Fibroblast of skin of abdomen (primary cell): ENCODE data around the gene A1CF. TPM values are rescaled to one million over a fixed set of nuclear protein-coding genes. Genes with fewer than 3 reads are reported as not detected.
"Not testable (repeated sequence)": the region's sequence is repeated elsewhere in the genome, so short reads cannot be mapped to it uniquely, and the experiment has no call there.

ENCODE experiments used
- DNase-seq: peaks from one replicate; pipeline ENCODE4 v3.0.0-alpha.2; 2013
- polyA plus RNA-seq, 2 experiments: library from polyadenylated mRNA; unstranded; fragments of 120-200 nt; gene quantifications; one replicate each; pipeline ENCODE4 v1.2.1, GENCODE V29; 2013; ENCODE audit not compliant: insufficient read length in 2 of 2

Gene A1CF, protein sequence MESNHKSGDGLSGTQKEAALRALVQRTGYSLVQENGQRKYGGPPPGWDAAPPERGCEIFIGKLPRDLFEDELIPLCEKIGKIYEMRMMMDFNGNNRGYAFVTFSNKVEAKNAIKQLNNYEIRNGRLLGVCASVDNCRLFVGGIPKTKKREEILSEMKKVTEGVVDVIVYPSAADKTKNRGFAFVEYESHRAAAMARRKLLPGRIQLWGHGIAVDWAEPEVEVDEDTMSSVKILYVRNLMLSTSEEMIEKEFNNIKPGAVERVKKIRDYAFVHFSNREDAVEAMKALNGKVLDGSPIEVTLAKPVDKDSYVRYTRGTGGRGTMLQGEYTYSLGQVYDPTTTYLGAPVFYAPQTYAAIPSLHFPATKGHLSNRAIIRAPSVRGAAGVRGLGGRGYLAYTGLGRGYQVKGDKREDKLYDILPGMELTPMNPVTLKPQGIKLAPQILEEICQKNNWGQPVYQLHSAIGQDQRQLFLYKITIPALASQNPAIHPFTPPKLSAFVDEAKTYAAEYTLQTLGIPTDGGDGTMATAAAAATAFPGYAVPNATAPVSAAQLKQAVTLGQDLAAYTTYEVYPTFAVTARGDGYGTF
- polyA plus RNA-seq (2013, experiment 1 of 2; ENCODE audit: insufficient read length) = not detected
- polyA plus RNA-seq (2013, experiment 2 of 2; ENCODE audit: insufficient read length) = not detected

DNA sequence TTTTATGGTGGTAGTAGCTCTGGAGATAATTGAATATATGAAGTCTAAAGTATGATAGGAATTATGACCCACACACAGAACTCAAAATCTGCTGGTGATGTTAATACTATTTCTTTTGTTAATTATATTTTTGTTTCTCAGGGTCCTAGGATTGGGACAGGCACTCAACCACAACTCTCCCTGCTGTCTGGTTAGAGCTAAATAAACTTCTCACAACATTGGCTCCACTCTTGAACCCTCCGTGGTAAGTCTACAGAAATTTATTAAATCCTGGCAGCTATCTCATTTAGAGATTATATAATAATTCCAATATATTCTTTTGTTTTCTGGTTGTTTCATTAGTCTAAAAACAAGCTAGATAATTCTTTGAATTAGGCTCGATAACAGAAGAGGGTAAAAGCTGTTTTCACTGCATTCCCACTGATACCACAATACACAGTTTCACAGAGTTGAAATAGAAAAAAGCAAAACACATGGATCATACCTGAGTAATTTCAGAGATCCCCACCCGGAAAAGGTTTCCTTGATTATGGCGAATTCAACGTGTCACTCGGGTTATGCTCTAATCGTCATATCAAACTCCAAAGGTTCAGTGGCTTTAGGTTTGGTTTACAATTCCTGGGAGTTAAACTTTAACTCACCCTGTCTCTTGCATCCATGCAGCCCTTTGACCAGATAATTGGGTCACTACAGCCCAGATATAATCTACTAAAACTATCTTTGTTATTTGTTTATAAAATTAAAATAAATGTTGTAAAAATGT, at the start of gene A1CF:
Gene A1CF, minus strand, starts transcription at position 531 of the 763 bp plus-strand sequence. CDS start 25,687 bp downstream, outside the sequence.
- no peak for DNase-seq

DNA sequence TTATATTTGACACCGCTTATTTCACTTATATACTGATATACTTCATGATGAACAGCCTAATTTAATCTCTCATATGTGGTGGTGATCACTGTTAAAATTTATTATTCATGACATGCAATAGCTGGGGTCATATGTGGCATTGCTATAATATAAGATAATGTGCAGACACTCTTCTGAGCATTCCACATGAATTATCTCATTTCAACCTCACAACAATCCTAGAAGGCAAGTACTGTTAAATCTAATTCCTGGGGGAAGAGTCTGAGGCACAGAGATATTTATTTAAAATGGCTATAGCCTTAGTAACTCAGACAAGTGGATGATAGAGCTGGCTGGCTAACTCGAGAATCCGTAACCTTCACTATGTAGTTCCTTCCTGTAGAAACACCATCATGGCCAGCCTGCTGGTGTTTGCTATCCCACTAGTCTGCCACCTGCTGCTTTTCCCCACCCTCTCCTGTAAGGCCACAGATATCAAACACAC, 46.6 kb upstream of the A1CF start:
- DNase-seq = peak; percentile 41

DNA sequence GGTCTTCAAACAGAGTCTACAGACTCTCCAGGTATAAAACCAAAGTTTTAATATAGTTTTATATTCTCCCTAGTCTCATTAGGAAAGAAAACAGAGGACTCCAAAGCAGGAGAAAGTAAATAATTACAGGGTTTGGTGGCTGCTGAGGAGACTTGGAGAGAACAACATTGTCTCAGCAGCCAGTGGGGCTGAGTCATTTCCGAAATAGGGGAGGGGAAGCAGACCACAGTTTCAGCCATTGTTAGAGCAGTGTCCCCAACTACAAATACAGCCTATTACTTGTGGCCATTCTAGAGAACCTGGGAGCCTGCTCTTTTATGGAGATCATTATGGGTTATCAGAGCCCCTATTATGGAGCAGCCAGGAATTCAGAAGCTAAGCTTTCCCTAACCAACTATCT, 44.2 kb upstream of the A1CF start:
- DNase-seq = no peak

DNA sequence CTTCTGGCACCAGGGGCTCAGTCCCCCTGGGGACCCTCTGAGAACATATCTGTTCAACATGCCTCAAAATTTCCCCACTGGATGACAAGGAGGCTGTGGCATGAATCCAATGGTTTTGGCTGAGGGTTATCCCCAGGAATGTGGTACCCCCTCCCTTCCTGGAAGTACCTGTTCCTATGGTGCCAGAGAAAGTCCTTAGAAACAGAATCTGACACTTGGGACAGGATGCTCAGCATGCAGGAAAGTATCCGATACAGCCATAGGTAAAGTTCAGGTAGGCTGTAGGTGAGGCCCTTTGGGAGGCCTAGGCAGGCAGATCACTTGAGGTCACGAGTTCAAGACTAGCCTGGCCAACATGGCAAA, 42.7 kb upstream of the A1CF start:
- DNase-seq = no peak

DNA sequence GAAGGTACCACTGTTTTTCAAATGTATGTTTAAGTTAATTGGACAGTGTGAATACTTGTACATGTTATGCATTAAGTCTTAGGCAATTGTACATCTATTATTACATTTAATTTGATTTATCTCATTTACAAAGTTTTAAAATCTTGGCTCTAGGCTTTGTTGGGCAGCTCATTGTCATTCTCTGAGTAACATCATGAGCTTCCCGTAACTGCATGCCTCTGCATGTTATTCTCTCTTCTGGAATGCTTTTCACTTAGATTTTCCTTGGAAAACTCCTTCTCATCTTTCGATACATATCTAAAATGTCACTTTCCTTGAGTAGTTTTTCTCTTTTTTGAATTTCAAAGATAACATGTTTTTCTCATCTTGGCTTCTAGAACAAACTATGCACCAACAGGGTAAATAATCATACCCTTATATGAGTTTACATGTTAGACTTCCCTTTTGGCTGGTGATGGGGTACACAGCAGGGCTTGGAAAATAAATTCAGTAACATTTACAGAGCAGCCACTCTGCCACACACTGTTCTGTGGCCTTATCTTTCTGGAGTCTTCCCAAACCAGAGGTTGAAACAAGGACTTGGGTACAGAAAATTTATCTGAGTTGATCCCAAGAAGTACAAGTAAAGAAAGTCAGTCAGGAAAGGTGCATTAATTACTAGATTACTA, 42.2 kb upstream of the A1CF start:
- DNase-seq = no peak

DNA sequence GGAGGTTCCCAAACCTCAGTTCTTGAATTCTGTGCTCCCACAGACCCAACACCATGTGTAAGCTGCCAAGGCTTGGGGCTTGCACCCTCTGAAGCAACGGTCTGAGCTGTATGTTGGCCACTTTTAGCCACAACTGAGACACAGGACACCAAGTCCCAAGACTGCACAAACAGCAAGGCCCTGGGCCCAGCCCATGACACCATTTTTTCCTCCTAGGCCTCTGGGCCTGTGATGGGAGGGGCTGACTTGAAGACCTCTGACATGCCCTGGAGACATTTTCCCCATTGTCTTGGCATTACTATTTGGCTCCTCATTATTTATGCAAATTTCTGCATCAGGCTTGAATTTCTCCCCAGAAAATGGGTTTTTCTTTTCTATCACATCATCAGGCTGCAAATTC, 38.0 kb upstream of the A1CF start:
- DNase-seq = not testable (repeated sequence)

DNA sequence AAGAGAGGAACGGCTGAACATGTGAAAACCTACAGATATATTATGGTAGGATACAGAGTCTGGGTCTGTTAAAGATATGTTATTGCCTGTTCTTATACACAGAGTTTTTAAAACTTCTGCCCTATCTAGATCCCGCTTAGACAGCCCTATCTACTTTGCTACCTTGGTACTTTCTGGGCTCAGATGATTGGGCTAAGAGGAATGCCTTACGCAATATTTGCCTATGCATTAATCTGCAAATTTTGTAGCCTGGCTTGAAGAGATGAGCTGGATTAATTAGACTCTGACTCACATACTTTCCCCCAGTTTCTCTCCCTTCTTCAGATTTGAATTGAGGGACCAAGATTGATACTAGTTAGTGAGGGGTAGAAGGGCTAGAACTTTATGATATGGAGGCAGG, 33.6 kb upstream of the A1CF start:
- peak; percentile 28 for DNase-seq

DNA sequence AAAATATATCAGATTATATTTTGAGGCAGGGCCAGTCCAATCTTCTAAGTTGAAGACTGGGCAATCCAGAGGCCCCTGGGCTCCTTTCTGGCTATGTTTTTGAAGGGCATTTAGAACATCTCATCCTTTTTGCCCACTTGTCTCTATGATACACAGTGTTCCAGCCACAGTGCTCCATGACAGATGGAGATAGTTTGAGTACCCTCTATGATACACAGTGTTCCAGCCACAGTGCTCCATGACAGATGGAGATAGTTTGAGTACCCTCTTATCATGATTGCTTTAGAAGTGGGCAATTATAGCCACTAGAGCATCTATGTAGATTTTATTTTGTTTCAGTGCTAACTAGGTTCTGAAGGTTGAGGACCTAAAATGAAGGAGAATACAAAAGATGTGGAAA, 33.1 kb upstream of the A1CF start:
- no peak for DNase-seq

DNA sequence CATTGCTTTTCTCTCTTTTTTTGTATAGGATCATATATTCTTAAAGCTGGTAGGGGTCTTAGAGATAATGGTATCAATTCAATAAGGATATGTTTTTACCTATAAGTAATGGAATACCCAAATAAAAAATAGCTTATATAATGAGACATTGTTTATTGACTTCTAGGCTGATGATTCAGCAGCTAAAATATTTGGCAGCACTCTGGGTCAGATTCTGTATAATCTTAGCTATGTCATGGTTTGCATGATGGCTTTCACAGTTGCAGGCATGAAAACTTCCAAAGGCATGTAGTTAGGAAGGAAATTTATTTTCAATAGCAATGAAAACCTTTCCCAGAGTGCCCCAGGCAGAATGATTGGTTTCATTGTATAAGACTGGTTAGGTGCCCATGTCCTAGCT, 32.1 kb upstream of the A1CF start:
- peak; percentile 65 for DNase-seq

DNA sequence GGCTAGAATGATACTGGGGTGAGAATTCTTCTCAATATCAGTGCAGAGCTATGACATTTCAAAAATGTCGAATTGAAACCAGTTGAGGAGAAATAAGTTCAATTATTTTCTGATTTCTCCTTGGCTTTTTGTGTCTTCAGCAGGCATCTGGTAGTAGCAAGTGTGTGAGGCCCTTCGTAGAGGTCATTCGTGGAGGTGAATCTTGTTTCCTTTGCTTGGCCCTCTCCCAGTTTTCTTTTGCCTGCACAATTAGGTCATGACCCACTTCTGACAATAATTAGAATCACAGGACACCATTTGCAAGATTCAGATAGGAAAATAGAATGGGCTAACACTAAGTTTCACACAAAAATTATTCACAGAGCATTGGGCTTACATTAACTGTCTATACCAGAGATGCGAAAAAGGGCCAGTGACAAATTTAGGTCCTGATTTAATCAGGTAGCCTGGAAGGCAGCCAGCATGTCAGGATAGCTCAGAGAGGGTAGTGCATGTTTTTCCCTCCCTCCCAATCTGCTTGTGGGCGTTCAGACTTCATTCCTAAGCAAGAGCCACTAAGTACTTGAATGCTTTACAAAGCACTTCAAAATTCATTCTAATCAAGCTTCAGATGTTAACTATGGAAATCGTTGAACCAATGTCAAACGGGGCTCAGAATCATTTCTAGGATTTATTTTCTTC, 24.0 kb upstream of the A1CF start:
- no peak for DNase-seq

DNA sequence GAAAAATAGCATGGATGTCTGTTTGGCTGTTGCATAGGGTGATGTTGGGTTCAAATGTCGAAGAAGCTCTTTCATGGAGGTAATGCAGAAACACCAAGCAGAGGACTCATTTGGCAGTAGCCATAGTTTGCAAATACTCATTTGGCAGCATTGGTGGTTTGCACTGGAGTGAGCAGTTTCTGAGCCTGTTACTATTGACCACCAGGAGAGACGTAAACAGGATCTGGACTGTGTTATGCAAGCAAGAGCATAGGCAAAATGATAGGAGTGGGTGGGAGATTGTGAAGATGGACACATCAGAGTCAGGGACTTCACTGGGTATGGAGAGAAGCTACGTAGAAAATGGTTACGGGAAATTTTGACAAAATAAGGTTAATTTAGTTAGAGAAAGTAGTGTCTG, 22.9 kb upstream of the A1CF start:
- no peak for DNase-seq

DNA sequence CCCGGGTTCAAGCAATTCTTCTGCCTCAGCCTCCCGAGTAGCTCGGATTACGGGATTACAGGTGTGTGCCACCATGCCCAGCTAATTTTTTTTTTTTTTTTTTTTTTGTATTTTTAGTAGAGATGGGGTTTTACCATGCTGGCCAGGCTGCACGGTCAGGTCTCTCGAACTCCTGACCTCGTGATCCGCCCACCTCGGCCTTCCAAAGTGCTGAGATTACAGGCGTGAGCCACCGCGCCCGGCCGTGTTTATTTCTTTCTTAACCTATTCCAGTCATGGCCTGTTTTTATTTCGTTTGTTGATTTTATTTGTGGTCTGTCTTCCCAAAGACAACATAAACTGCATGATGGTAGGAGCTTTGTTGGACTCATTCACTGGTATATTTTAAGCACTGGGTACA, 20.4 kb upstream of the A1CF start:
- not testable (repeated sequence) for DNase-seq

DNA sequence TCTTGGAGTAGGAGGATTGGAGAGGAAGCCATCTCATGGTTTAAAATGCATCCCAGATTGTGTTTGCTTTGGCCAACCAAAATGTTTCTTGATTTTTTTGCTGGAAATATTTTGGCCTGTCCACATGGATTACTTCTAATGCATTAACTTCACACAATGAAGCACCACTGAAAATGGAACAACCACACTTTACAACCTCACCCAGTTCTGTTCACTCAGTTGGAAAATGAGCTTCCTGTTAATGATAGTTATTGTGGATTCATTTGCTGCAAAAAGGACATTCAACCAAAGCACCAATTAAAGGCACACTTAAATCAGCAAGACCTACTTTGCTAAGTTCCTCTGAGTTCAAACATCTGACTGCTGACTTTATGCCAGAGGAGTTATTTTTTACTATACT, 11.3 kb upstream of the A1CF start:
- no peak for DNase-seq

DNA sequence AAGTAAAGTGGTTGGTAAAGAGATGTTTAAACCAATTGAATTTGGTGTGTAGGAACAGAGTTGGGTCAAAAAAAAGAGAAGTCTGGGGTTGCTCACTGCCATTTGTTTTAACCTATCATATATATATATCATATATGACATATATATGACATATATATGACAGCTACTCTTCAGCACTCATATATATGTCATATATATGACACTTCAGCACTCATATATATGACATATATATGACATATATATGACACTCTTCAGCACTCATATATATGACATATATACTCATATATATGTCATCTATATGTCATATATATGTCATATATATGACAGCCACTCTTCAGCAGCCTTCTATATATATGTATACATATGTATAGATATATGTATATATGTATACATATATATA, 8.9 kb upstream of the A1CF start:
- no peak for DNase-seq

DNA sequence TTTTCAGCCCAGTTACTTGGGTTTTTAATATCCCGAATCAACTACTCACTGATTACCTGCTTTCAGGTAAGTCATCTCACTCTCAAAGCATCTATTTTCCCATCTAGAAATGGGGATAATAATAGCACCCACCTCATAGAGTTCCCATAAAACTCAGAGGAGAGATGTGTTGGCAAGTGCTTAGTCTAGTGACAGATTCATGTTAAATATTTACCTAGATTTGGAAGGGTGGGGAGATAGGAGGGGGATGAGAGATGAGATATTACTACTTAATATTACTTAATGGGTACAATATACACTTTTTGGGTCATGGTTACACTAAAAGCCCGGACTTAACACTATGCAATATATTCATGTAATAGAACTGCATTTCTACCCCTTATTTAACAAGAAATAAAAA, 7.0 kb upstream of the A1CF start:
- no peak for DNase-seq

DNA sequence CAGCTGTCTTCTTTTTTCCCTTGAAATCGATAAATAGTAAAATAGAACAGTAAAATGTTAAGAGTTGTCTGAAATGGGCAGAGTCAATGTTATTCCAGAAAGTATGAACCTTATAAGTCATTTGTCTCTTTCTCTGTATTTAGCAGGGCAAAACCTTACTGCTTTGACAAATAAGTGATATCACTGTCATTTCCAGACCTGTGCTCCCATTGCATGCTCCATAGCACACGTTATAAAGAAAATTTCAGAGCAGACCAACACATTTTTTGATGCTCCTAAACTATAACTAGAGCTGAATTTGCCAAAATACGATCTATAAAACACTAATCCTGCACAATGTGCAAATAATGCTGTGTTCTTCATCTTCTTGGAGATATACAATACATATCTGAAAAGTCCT, 1.1 kb downstream of the A1CF start:
- no peak for DNase-seq

DNA sequence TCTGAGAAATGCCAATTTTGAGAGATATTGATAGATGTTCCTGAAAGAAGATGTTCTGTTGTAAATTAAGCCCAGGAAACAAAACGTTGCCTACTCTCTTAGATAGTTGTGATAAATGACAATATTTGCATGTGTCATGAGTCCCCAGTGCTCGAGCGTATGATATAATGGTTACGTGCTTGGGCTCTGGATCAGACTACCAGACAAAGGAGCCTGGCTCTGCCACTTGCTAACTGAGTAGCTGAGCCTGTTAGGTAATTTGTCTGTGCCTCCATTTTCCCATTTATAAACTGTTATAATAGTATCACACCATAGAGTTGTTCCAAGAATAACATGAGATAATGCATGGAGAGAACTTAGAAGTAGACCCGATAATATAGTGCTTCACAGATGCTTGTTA, 1.8 kb downstream of the A1CF start:
- no peak for DNase-seq

DNA sequence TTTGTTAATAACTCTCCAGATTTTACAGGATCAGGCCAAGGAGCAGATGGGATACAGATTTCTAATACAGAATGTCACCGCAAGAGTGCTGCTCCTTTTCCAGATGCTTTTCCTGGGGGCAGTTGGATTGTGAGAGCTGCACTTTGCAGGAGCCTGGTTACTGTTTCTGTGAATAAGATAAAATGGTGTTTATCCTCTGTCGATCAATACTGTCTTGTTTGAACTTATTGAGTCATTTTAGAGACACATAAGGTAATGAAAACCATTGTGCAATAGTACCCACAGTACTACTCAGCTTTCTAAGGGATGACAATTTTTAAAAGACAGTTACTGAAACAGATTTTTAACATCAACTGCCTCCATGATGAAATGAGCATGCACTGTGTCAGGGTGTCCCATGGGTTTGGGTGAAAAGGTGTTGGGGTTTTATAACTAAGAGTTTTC, 2.9 kb downstream of the A1CF start:
- no peak for DNase-seq

DNA sequence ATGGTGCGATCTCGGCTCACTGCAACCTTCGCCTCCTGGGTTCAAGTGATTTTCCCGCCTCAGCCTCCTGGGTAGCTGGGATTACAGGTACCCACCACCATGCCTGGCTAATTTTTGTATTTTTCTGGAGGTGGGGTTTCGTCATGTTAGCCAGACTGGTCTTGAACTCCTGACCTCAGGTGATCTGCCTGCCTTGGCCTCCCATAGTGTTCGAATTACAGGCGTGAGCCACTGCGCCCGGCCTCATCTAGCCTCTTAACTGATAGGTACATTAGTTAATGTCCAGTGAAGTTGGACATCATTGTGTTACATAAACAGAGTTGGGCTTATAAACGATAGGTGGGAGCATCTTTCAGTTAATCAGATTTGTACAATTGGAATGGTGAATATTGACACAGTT, 4.4 kb downstream of the A1CF start:
- not testable (repeated sequence) for DNase-seq

DNA sequence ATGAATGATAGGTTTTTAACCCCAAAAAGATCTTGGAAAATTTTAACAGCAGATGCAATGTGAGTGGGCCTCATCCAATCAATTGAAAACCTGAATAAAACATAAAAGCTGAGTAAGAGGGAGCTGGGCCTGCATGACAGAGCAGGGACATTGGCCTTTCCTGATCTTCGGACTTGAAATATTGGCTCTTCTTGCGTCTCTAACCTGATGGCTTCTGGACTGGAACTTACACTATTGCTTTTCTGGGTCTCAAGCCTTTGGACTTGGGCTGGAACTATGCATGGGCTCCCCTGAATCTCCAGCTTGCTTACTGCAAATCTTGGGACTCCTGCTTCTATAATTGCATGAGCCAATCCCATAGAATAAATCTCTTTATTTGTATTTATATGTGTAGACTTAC, 9.0 kb downstream of the A1CF start:
- DNase-seq = no peak

DNA sequence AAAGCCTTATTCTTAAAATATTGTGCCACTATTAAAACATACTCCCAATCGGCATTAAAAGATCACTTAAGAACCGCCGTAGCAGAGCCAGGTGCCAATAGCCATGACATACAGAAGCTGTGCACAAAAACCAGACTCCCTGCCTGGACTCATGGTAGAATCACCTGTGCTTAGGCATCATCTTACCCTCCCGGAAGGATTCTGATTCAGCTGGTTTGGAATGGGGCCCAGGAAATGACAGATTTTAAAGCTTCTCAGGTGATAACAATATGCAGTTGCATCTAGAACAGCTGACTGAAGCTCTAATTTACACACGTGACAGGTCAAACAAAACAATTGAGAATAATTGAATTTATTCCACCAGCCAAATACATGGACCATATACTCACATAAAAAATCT, 10.7 kb downstream of the A1CF start:
- no peak for DNase-seq

DNA sequence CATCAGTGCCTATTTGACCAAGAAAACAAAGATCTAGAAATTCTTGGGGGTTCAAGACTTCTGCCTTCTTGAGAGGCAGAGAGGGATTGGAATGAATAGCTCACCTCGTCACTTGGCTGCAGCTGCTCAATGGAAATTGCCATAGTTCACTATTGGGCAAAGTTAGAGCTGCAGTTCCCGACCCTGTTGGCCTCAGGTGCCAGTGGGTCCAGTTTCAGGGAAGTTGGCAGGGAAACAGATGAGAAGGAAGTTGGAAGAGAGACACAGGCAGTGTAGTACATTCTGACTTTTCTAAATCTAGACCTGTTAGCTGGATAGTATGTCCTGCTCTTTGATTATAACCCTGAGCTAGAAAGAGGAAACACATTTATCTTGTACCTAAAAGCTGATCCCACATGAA, 19.1 kb downstream of the A1CF start:
- DNase-seq = no peak
